HL-60 (cell line): Measurements from ENCODE around the gene GABARAP.

Experiments
- CTCF ChIP-seq: IDR thresholded peaks from one replicate; pipeline ENCODE4 v1.5.1; 2011; ENCODE audit warnings: low read length, control low read depth, inconsistent platforms; ENCODE audit not compliant: insufficient read depth
- GABPA ChIP-seq: IDR thresholded peaks from 2 replicates; pipeline ENCODE4 v1.6.1; 2012; ENCODE audit warnings: low read depth
- POLR2AphosphoS5 ChIP-seq: IDR thresholded peaks from 2 replicates; pipeline ENCODE4 v1.6.1; 2012; ENCODE audit warnings: low read depth
- REST ChIP-seq: IDR thresholded peaks from 2 replicates; pipeline ENCODE4 v1.6.1; 2012; ENCODE audit warnings: low read depth; ENCODE audit not compliant: insufficient replicate concordance
- SPI1 ChIP-seq: IDR thresholded peaks from 2 replicates; pipeline ENCODE4 v1.6.1; 2012; ENCODE audit warnings: low read depth, mild to moderate bottlenecking, borderline replicate concordance

GRCh38 chr17:7284911-7285310 is 42.7 kb upstream of the GABARAP start:
- TF ChIP-seq CTCF (no peak), POLR2AphosphoS5 (no peak), REST (no peak), GABPA (no peak), SPI1 (no peak)
